Measurements from ENCODE around the gene XRN2. TPM values are rescaled to one million over a fixed set of nuclear protein-coding genes. Genes with fewer than 3 reads are reported as not detected.

The XRN2 gene
- total RNA-seq, 1 experiment from 2014 or later, result 78.3 TPM

DNA sequence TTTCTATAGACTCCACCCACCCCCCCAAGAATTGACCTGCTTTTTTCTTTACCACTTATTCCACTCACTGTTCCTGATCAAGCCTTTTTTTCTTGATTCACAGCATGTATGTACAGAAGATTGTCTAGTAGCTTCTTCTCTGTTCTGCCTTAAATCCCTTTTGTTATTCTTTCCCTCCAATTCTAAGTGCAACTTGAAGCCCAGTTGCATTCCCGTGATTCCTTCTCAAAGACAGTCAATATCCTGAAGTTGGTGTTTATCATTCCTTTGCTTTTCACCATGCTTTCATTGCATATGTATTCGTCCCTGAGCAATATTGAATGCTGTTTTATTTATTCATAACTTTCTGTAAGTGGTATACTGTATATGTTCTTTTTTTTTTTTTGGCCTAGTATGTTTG is 21.0 kb downstream of the XRN2 start:
- Histone ChIP-seq H3K27ac (no peak overlapping the region), H3K79me2 (ENCODE audit: low read depth) (peaks cover 93% of the 10 kb centered on the region), H3F3A (ENCODE audit: insufficient read depth, low read depth) (no peaks in the 10 kb centered on the region), H4K20me1 (ENCODE audit: insufficient read depth) (peaks cover 87% of the 10 kb centered on the region), H3K27me3 (ENCODE audit: insufficient read depth, low read depth) (no peaks in the 10 kb centered on the region), H3K4me3 (no peak overlapping the region), H3K4me1 (replicated peaks; ENCODE audit: insufficient read depth) (peaks cover 8% of the 10 kb centered on the region; the same call in 1 of the 2 replicates), H3K4me2 (no peak overlapping the region), H3K36me3 (ENCODE audit: low read depth) (no peaks in the 10 kb centered on the region; the same call in 1 of the 2 replicates), H2AFZ (no peak overlapping the region), H3K9me3 (ENCODE audit: insufficient read depth, low read depth) (no peaks in the 10 kb centered on the region), H3K9me2 (ENCODE audit: insufficient read depth) (no peaks in the 10 kb centered on the region)
- intact Hi-C loops (cut with micrococcal nuclease; ENCODE audit: unreplicated experiment), result no loop called here
- no TSS peak for BruUV-seq (replicated peaks)
- no peak for TF ChIP-seq EZH2 (IDR thresholded peaks at IDR 0.05; ENCODE audit: low read depth)
- TF ChIP-seq, protein P1, sequence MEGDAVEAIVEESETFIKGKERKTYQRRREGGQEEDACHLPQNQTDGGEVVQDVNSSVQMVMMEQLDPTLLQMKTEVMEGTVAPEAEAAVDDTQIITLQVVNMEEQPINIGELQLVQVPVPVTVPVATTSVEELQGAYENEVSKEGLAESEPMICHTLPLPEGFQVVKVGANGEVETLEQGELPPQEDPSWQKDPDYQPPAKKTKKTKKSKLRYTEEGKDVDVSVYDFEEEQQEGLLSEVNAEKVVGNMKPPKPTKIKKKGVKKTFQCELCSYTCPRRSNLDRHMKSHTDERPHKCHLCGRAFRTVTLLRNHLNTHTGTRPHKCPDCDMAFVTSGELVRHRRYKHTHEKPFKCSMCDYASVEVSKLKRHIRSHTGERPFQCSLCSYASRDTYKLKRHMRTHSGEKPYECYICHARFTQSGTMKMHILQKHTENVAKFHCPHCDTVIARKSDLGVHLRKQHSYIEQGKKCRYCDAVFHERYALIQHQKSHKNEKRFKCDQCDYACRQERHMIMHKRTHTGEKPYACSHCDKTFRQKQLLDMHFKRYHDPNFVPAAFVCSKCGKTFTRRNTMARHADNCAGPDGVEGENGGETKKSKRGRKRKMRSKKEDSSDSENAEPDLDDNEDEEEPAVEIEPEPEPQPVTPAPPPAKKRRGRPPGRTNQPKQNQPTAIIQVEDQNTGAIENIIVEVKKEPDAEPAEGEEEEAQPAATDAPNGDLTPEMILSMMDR (conservative IDR thresholded peaks at IDR 0.05), result no peak
- ChIA-PET POLR2A (ENCODE audit: unreplicated experiment) (no interaction called here), CTCF (no interaction called here)
- no peak for DNase-seq

DNA sequence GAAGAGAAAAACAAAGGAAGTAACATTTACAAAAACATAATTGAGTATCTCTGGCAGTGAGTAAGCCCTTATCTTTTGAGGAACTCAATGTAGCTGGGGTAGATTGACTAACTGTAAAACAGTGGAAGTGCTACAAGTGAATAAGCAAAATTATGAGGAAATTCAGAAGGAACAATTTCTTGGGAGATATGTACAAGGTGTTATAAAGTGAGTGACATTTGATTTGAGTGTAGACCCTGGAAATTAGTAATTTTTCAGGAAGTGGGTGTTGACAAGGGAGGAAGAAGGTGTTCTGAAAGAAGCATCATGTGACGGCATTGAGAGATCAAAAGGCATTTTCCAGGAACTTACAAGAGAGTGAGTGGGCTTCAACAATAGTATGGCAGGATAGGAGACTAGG is 22.2 kb downstream of the XRN2 start:
- peaks cover 82% of the 10 kb centered on the region for H4K20me1 ChIP-seq (ENCODE audit: insufficient read depth)
- no TSS peak for BruUV-seq (replicated peaks)
- TF ChIP-seq, protein P1 (conservative IDR thresholded peaks at IDR 0.05), result no peak
- no peak for TF ChIP-seq EZH2 (IDR thresholded peaks at IDR 0.05; ENCODE audit: low read depth)
- peaks cover under 1% of the 10 kb centered on the region; the same call in 1 of the 2 replicates for H3K36me3 ChIP-seq (ENCODE audit: low read depth)
- ChIA-PET CTCF (no interaction called here), POLR2A (ENCODE audit: unreplicated experiment) (no interaction called here)
- peaks cover 8% of the 10 kb centered on the region; the same call in 1 of the 2 replicates for H3K4me1 ChIP-seq (replicated peaks; ENCODE audit: insufficient read depth)
- H3K4me3 ChIP-seq, result no peak overlapping the region
- H3F3A ChIP-seq (ENCODE audit: insufficient read depth, low read depth), result no peaks in the 10 kb centered on the region
- peaks cover 82% of the 10 kb centered on the region for H3K79me2 ChIP-seq (ENCODE audit: low read depth)
- no peak overlapping the region for H2AFZ ChIP-seq
- H3K9me2 ChIP-seq (ENCODE audit: insufficient read depth), result no peaks in the 10 kb centered on the region
- H3K27me3 ChIP-seq (ENCODE audit: insufficient read depth, low read depth), result no peaks in the 10 kb centered on the region
- no peaks in the 10 kb centered on the region for H3K9me3 ChIP-seq (ENCODE audit: insufficient read depth, low read depth)
- DNase-seq, result no peak
- intact Hi-C loops (cut with micrococcal nuclease; ENCODE audit: unreplicated experiment), result no loop called here
- no peak overlapping the region for H3K27ac ChIP-seq
- H3K4me2 ChIP-seq, result no peak overlapping the region

DNA sequence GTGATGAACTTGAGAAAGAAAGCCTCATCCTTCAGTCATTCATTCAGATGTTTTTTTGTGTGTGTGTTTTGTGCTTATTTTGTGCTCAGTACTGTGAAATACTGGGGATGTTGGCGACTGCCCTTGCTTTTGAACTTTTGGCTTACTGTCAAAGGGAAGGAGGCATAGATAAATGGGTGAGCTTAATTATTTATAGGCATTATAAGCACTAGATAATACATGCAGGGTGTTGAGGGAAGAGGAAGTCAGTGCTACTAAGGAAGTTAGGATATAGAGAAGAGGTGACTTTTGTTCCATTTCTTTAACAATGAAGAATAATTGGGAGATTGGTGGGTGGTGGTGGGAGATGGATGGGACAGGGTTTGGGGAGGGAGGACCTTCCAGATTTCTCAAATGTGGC is 23.6 kb downstream of the XRN2 start:
- Histone ChIP-seq H3K4me3 (no peak overlapping the region), H3K4me2 (no peak overlapping the region), H3K27ac (no peak overlapping the region), H3K9me2 (ENCODE audit: insufficient read depth) (no peaks in the 10 kb centered on the region), H3K4me1 (replicated peaks; ENCODE audit: insufficient read depth) (peaks cover 8% of the 10 kb centered on the region; the same call in 1 of the 2 replicates), H3F3A (ENCODE audit: insufficient read depth, low read depth) (no peaks in the 10 kb centered on the region), H3K79me2 (ENCODE audit: low read depth) (peaks cover 68% of the 10 kb centered on the region), H4K20me1 (ENCODE audit: insufficient read depth) (peaks cover 75% of the 10 kb centered on the region), H3K27me3 (ENCODE audit: insufficient read depth, low read depth) (no peaks in the 10 kb centered on the region), H2AFZ (no peak overlapping the region), H3K36me3 (ENCODE audit: low read depth) (peaks cover 3% of the 10 kb centered on the region; the same call in 1 of the 2 replicates), H3K9me3 (ENCODE audit: insufficient read depth, low read depth) (no peaks in the 10 kb centered on the region)
- CTCF ChIA-PET, result no interaction called here
- intact Hi-C loops (cut with micrococcal nuclease; ENCODE audit: unreplicated experiment), result no loop called here
- DNase-seq, result no peak
- TF ChIP-seq, protein P1 (conservative IDR thresholded peaks at IDR 0.05), result no peak
- TF ChIP-seq EZH2 (IDR thresholded peaks at IDR 0.05; ENCODE audit: low read depth), result no peak
- no TSS peak for BruUV-seq (replicated peaks)
- POLR2A ChIA-PET (ENCODE audit: unreplicated experiment), result no interaction called here
